Measurements from ENCODE around the gene PRELP. TPM values are rescaled to one million over a fixed set of nuclear protein-coding genes. Genes with fewer than 3 reads are reported as not detected.

The PRELP gene
- total and polyA plus RNA-seq, 2 of the 8 experiments (the other 6 are each of a cell fraction or from before 2014, with no cell fraction given) = 0.13 to 0.23 TPM

DNA sequence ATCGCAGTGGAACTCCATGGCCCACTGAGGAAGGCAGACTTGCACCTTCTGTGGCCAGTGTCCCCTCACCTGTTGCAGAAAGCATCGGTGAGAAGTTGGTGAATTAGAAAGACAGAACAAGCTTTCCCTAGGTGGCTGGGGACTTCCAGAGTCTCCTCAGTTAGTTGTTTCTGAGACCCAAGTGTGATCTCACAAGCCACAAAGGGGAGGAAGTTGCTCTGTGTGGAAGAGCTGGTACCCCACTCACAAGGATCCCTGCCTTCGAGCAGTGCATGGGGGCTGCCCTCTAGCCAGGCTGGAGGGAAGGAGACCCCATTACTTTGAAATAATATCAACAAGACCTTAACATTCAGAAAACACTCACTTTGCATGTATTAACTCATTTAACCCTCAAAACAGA is 2.1 kb downstream of the PRELP start:
- ChIA-PET CTCF (ENCODE audit: partially characterized antibody) (interaction anchor here (0.7 to 23.5 kb wide), 11 partner anchors 9 to 401 kb away, joined by 3 to 330 read pairs (median 5); partner anchors contain the start of gene FMOD), POLR2A (ENCODE audit: partially characterized antibody) (no interaction called here)
- 88% methylated on average over 3 of the region's 3 CpGs; no CpG with 5 or more reads in 1 of the 2 experiments for WGBS, 2 experiments (ENCODE audit: extremely low coverage in 1 of 2, insufficient coverage in 1 of 2, insufficient read length in 1 of 2, insufficient replicate concordance in 2 of 2, low coverage in 1 of 2, low lambda C conversion rate in 2 of 2, missing lambda C conversion rate in 1 of 2)
- Histone ChIP-seq H3K4me2 (ENCODE audit: insufficient read depth in 1 of 2, low read depth in 2 of 2, low read length in 2 of 2) (no peak overlapping the region), H3K9ac (replicated peaks in 1 of 4; ENCODE audit: extremely low read depth in 1 of 4, low read depth in 3 of 4, low read length in 3 of 4) (no peak overlapping the region), H3K36me3 (ENCODE audit: control insufficient read depth in 2 of 4, insufficient read depth in 4 of 4, low read length in 3 of 4) (no peaks in the 10 kb centered on the region), H3K14ac (ENCODE audit: insufficient read length) (no peak overlapping the region), H3K27ac (ENCODE audit: low read depth, low read length) (no peak overlapping the region), H3K4me3 (ENCODE audit: extremely low read depth in 1 of 4, insufficient read depth in 2 of 4, low read depth in 3 of 4, low read length in 4 of 4) (no peak overlapping the region), H3K4ac (replicated peaks; ENCODE audit: insufficient read length, low read depth, low read length) (no peak overlapping the region), H4K8ac (ENCODE audit: extremely low read depth, insufficient read depth, low read length) (no peak overlapping the region), H2BK15ac (ENCODE audit: low read length) (no peak overlapping the region), H2BK20ac (ENCODE audit: low read length) (no peak overlapping the region), H2BK12ac (ENCODE audit: low read depth, low read length) (0 out of 2 replicates have a peak overlapping the region, but pooled peaks have one; percentile 41), H3K23me2 (ENCODE audit: low read depth, low read length) (no peaks in the 10 kb centered on the region; the same call in 1 of the 2 replicates), H2AFZ (ENCODE audit: low read length) (0 out of 2 replicates have a peak overlapping the region, but pooled peaks have one; percentile 30), H4K20me1 (replicated peaks in 1 of 2; ENCODE audit: control insufficient read depth in 1 of 2, insufficient read depth in 2 of 2, low read length in 2 of 2) (no peaks in the 10 kb centered on the region), H3K56ac (replicated peaks; ENCODE audit: insufficient read length, low read depth, low read length) (no peak overlapping the region), H3K79me1 (ENCODE audit: low read depth, low read length) (no peaks in the 10 kb centered on the region), H3K23ac (ENCODE audit: insufficient read length) (no peak overlapping the region), H3K18ac (ENCODE audit: extremely low read depth, low read length) (no peak overlapping the region), H2AK5ac (ENCODE audit: low read depth, low read length) (no peak overlapping the region), H3K27me3 (replicated peaks in 1 of 4; ENCODE audit: control insufficient read depth in 3 of 4, extremely low read depth in 1 of 4, insufficient read depth in 3 of 4, low read length in 3 of 4) (no peaks in the 10 kb centered on the region; a peak in 1 of 7 replicates), H4K91ac (replicated peaks; ENCODE audit: insufficient read length, low read length) (no peak overlapping the region), H3K79me2 (ENCODE audit: control insufficient read depth in 1 of 2, insufficient read depth in 2 of 2, low read length in 2 of 2) (no peaks in the 10 kb centered on the region), H3K4me1 (replicated peaks in 1 of 4; ENCODE audit: control insufficient read depth in 3 of 4, insufficient read depth in 4 of 4, low read length in 3 of 4) (peaks cover 2 to 21% (median 11%) of the 10 kb centered on the region in 4 experiments; a peak in 5 of 7 replicates), H2BK5ac (ENCODE audit: low read depth, low read length) (no peak overlapping the region), H4K5ac (ENCODE audit: insufficient read length, low read depth, low read length) (no peak overlapping the region), H2BK120ac (replicated peaks; ENCODE audit: low read depth, low read length) (no peak overlapping the region), H3K9me3 (ENCODE audit: insufficient read depth in 2 of 2, low read depth in 1 of 2, low read length in 1 of 2) (no peaks in the 10 kb centered on the region)
- DNase-seq (ENCODE audit: low read depth in 1 of 2, low spot score in 2 of 2) (no peak), FAIRE-seq (no peak)
- no peak for TF ChIP-seq HDAC2 (IDR thresholded peaks at IDR 0.05; ENCODE audit: borderline replicate concordance in 1 of 2, low read depth in 2 of 2, low read length in 2 of 2)
- no peak for TF ChIP-seq KDM4A (IDR thresholded peaks at IDR 0.05; ENCODE audit: low read depth, low read length, severe bottlenecking)
- TF ChIP-seq POLR2AphosphoS5 (IDR thresholded peaks at IDR 0.05; ENCODE audit: low read depth, low read length) = no peak
- no peak for TF ChIP-seq NANOG (IDR thresholded peaks at IDR 0.05; ENCODE audit: insufficient read depth, low read depth, low read length, poor library complexity, severe bottlenecking)
- TF ChIP-seq RXRA (IDR thresholded peaks at IDR 0.05; ENCODE audit: insufficient read depth, low read depth, low read length) = no peak
- TF ChIP-seq TCF12 (IDR thresholded peaks at IDR 0.05; ENCODE audit: low read depth, low read length) = no peak
- no peak for TF ChIP-seq CREB1 (IDR thresholded peaks at IDR 0.05)
- no peak for TF ChIP-seq KDM1A (IDR thresholded peaks at IDR 0.05; ENCODE audit: borderline replicate concordance, low read length)
- TF ChIP-seq CEBPB (IDR thresholded peaks at IDR 0.05; ENCODE audit: low read depth, low read length) = no peak
- no peak for TF ChIP-seq MAFK (IDR thresholded peaks at IDR 0.05; ENCODE audit: low read depth, low read length)
- no peak for TF ChIP-seq KDM5A (IDR thresholded peaks at IDR 0.05; ENCODE audit: low read length)
